GM21515 (cell line): ENCODE measurements around the gene WNT5B.

ENCODE experiments used
- ATAC-seq: cut with Tn5 transposase; IDR thresholded peaks from one replicate; pipeline ENCODE4 v1.9.1; 2021; ENCODE audit not compliant: unreplicated experiment

Gene WNT5B

DNA sequence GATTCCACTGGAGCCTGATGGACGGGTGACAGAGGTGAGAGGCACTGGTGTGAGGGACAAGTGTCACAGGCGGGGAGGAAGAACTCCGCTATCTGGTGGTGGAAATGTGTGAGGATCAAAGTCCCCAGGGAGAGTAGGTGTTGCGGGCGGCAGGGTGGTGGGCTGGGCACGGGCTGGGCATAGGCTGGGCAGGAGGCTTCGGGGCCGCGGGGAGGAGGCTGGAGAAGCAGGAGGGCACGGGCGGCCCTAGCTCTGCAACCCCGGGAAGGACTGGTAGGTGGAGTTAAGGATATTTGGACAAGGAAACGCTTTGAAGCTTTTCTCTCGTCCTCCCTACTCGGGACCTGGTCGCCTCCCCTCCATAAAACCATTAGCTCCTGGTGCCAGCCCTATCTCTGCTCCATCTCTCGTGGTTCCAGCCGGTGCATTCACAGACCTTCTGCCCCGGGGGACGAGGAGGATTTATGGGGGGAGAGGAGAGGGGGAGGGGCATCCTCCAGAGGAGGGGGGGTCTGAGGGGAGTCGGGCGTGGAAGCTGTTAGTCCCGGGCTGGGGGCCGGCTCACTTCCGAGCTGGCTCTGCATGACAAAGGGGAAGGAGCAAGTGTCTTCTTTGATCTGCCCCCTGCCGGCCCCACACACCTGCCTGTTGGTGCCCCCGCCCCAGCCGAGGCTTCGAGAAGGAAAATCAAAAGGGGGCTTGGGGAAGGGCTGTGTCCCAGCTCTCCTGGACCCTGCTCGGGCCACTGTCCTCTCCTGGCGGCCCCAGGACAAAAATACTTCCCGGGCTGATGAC, 504 bp downstream of the WNT5B start:
- ATAC-seq: no peak

DNA sequence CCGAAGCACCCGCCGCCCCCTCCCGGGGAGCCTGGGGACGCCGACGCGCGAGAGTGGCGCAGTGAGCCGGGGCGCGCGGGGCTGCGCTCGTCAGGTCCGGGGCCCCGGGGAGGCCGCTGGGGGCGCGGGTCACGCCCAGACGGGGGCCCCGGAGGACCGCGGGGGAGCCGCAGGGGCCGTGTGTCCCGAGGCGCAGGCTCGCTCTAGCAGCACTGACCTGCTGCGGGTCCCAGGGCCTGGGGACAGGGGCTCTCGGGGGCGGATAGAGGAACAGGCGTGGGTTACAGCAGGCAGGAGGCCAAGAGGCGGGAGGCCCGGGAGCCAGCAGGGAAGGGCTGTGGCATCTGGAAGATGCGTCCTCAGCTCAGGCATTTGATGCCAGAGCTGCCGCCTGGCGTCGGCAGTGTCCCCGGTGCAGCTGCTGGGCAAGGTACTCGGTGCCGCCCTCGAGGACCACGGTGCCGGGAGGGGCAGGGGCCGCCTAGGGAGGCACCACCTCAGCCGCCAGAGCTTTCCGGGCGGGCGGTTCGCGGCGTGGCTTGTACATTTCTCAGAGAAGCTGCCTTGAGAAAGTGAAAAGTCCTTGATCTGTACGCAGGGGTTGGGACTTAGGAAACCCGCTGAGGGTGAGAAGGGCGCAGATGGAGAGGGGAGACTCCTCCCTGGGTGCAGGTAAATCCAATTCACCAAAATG, 1.2 kb downstream of the WNT5B start:
- ATAC-seq: no peak

- no peak for ATAC-seq
These were observed 2.0 kb downstream of the WNT5B start for GRCh38 chr12:1630827-1631591.

GRCh38 chr12:1632702-1633101, 3.7 kb downstream of the WNT5B start:
- no peak for ATAC-seq

GRCh38 chr12:1633459-1633858, 4.4 kb downstream of the WNT5B start:
- ATAC-seq: no peak

DNA sequence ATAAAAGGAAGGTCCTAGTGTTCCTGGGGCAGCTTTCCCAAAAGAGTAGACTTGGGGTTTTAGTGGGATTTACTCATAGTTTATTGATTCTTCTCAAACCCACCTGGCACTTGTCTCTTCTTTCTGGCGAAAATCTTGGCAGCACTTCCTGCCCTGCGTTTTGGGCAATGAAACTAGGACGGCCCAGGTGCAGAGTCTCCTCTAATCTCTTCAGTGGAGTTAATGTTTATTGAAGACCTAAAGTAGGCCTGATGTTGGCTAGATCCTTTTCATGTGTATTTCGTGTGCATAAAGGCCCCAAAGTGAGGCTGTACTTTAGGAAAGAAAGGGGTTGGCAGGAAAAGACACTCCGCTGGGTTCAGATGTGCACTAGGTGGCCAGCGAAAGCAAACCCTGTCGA, 5.1 kb downstream of the WNT5B start:
- ATAC-seq: no peak

DNA sequence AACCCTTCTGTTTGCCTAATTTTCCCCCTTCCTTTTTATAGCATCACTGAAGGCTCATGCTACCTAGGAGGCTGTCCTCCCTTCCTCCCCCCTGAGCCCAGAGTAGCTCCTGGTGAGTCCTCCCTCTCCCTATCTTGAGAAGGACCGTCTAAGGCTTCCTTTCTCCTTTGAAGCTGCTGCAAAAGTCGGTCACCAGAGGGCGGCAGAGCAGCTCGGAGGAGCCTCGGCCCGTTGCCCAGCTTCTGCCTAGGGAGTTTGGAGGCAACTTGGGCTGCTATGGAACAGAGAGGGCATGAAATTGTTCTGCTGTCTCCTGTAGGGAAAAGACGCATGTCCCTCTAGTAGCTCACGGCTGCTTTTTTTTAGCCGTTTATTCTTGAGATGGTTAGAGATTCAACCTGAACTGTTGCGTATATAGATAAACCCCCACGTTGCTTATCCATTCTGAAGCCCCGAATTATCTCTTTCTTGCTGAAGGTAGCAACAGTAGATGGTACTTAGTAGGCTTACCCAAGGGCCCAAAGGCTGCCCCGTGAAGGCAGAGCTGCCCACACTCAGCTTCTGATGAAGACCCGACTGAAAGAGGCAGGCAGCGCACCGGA, 5.7 kb downstream of the WNT5B start:
- no peak for ATAC-seq

GRCh38 chr12:1635301-1636095, 6.5 kb downstream of the WNT5B start:
- no peak for ATAC-seq

DNA sequence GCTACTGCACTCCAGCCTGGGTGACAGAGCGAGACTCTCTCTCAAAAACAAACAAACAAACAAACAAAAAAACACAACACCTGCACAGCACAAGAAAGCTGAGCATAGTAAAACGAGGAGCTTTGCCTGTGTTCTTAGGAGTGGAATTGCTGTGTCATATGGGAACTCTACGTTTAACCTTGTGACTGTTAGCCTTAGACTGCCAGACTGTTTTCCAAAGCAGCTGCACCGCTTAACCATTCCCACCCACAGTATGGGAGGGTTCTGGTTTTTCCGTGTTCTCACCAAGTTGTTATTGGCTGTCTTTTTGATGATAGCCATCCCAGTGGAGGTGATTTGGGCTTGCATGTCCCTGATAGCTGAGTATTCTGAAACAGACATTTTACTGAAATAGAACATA, 9.2 kb downstream of the WNT5B start:
- no peak for ATAC-seq

GRCh38 chr12:1639538-1639937, 10.5 kb downstream of the WNT5B start:
- no peak for ATAC-seq

GRCh38 chr12:1640328-1641234, 11.6 kb downstream of the WNT5B start:
- no peak for ATAC-seq

GRCh38 chr12:1642513-1642912, 13.5 kb downstream of the WNT5B start:
- ATAC-seq: no peak

- ATAC-seq: no peak
These were observed 14.0 kb downstream of the WNT5B start for GRCh38 chr12:1643043-1643442.

GRCh38 chr12:1643905-1644533, 15.0 kb downstream of the WNT5B start:
- ATAC-seq: no peak

DNA sequence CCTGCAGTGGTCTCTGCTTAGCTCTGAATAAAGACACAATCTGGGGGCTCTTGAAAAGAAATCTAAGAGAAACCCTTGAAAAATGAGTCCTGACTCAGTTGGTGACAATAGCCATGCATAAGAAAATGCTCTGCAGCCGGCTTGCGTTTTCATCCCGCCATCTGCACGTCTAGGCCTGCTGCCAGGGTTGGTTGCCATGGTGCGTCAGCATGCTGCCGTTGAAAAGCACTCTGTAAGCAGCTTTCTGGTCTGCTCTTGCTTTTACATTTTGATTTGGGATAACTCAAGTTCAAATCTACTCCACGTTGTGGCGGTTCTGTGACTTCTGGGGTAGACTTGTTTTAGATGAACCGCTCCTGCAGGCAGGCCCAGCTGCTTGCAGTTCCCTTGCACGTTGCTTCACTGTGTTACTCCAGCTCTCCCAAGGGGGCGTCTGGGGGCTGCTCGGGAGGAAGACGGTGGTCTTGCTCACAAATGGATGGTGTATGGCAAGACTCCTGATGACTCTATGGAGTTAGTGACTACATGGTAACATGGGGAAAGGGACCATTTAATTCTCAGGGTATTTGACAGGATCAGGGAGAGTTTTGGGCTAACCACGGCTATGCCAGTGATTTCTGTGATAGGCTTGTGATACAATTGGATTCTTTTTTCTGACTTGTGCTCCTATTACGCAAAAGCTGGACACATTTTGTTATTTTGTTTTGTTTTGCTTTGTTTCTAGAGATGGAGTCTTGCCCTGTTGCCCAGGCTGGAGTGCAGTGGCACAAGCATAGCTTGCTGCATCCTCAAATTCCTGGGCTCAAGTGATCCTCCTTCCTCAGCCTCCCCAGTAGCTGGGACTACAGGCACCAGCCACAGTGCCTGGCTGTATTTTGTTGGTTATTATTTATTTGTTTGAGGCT, 15.8 kb downstream of the WNT5B start:
- ATAC-seq: no peak

DNA sequence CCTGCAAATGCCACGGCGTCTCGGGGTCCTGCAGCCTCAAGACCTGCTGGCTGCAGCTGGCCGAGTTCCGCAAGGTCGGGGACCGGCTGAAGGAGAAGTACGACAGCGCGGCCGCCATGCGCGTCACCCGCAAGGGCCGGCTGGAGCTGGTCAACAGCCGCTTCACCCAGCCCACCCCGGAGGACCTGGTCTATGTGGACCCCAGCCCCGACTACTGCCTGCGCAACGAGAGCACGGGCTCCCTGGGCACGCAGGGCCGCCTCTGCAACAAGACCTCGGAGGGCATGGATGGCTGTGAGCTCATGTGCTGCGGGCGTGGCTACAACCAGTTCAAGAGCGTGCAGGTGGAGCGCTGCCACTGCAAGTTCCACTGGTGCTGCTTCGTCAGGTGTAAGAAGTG, 16.8 kb downstream of the WNT5B start:
- no peak for ATAC-seq

- no peak for ATAC-seq
These were observed 17.7 kb downstream of the WNT5B start for GRCh38 chr12:1646569-1647284.

DNA sequence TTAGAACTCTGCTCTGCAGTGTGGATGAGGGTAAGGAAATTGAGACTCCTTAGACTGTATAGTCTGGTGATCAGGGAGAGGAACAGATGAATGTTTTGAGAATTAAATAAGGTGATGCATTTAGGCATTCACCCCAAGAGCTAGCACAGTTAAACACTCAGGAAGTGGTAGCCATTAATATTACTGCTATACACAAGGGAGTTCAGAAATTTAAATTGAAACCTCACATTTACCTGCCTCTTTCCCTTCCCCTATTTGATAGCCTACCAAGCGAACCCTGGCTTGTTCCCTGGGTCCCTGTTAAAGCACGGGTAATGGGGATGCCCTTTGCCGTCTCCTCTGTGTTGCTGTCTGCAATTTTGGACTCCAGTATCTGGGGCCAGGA, 18.2 kb downstream of the WNT5B start:
- no peak for ATAC-seq
